C1 segment of cervical spinal cord (tissue), 14 donors: Measurements from ENCODE around the gene CHFR.
"Not testable (repeated sequence)": the region's sequence is repeated elsewhere in the genome, so short reads cannot be mapped to it uniquely, and the experiment has no call there.

Experiments used
- DNase-seq, 14 donors: peaks; one replicate each; lab custom pipeline; 2025; lab: John Stamatoyannopoulos, UW

CHFR gene

GRCh38 chr12:132812631-132813305 is 74.6 kb downstream of the CHFR start:
- no peak for DNase-seq

GRCh38 chr12:132809391-132809790 is 78.0 kb downstream of the CHFR start:
- DNase-seq = not testable (repeated sequence)

GRCh38 chr12:132807295-132808092 is 79.9 kb downstream of the CHFR start:
- DNase-seq = no peak

- DNase-seq = no peak
Measured at GRCh38 chr12:132806857-132807256, 80.5 kb downstream of the CHFR start.

DNA sequence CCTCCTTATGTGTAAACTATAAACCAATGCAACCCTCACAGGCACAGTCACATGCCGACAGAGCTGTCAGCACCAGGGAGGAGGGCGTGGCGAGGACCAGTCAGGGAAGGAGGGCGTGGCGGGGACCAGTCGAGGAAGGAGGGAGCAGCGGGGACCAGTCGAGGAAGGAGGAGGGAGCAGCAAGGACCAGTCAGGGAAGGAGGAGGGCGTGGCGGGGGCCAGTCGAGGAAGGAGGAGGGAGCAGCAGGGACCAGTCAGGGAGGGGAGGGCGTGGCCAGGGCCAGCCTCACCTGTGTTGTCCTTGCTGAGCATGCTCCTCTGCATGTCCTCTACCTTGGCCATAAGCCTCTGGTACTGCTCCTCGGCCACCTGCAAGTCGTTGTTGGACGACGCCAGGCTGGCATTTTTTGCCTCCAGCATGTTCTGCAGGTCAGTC is 83.0 kb downstream of the CHFR start:
- no peak for DNase-seq

GRCh38 chr12:132803888-132804287 is 83.5 kb downstream of the CHFR start:
- peak in 1 of 14 donors; percentile 9 for DNase-seq

- DNase-seq = no peak
Measured at GRCh38 chr12:132803125-132803524, 84.3 kb downstream of the CHFR start.

GRCh38 chr12:132801741-132802140 is 85.7 kb downstream of the CHFR start:
- no peak for DNase-seq

GRCh38 chr12:132798836-132799235 is 88.6 kb downstream of the CHFR start:
- DNase-seq = no peak

GRCh38 chr12:132797820-132798570 is 89.4 kb downstream of the CHFR start:
- DNase-seq = no peak

DNA sequence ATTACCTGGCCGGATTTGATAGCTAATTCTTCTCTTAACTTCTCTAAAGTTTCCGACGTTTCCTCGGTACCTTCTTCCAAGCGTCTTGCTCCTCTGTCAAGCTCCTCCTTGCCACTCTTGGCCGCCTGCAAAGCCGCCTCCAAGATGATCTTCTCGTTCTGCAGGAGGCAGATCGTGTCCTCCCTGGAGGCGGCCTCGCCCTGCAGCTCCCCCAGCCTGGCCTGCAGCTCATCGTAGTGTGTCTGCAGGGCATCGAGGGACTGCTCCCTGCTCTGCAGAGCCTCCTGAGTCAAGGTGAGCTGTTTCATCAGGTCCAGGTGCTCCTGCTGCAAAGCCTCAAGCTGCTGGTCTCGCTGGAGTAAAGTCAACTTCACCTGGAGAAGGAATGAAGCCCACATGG is 91.6 kb downstream of the CHFR start:
- DNase-seq = no peak

DNA sequence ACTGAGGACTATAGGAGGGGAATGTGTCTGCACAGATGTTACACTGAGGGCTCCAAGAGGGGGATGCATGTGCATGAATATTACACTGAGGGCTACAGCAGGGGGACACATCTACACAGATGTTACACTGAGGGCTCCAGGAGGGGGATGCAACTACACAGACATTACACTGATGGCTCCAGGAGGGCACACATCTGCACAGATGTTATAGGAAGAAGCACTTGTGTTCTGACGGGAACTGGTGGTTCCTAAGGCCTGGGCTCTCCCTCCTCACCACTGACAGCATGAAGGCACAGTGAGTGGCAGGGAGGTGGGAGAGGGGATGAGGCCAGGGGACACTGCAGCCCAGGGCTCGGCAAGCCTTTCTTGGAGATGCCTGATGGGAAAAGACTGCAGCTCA is 95.5 kb downstream of the CHFR start:
- not testable (repeated sequence) for DNase-seq

DNA sequence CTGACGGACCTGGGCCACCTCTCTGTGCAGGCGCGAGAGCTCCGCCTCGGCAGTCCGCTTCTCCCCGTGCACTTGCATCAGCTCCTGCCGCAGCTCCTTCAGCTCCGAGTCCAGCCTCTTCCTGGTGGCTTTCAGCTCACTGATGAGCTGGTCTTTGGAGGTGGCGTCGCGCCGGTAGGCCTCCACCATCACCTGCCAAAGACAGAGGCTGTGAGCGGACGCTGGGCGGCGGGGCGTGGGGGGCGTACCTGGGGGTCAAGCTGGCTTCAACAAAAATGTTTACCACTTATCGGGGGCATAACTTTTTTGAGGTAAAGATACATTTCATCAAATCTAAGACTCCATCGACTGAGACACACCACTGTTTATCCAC is 98.3 kb downstream of the CHFR start:
- no peak for DNase-seq

GRCh38 chr12:132788375-132789098 is 98.9 kb downstream of the CHFR start:
- no peak for DNase-seq

DNA sequence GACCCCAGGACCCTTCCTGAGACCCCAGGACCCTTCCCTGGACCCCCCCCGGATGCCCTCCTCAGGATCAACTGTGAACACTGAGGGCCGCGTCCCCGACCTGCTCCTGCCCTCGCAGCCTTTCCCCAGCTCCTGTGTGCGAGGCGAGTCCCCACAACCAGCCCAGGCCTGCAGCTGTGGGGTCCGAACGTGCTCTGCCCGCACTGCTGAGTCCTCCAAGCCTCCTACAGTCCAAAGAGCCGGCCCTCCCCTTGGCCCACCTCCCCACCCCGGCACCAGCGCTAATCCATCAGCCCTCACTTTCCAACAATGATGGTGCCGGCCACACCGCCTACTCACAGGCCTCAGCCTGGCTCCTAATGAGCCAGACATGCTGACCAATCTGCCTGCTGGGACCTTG is 99.5 kb downstream of the CHFR start:
- DNase-seq = no peak

GRCh38 chr12:132786192-132786591 is 101.2 kb downstream of the CHFR start:
- DNase-seq = no peak

- DNase-seq = no peak
Measured at GRCh38 chr12:132784580-132784979, 102.8 kb downstream of the CHFR start.

- peak in 9 of 14 donors; percentile 9 to 66 (median 39) for DNase-seq
Measured at GRCh38 chr12:132783917-132784531, 103.4 kb downstream of the CHFR start.
